GM18519 (cell line): ENCODE data around the gene GPANK1.
A peak's percentile ranks its signal among the peaks of the same experiment; 100 is the strongest.
"Not testable (repeated sequence)": the region's sequence is repeated elsewhere in the genome, so short reads cannot be mapped to it uniquely, and the experiment has no call there.

ENCODE experiments used
- ATAC-seq: cut with Tn5 transposase; IDR thresholded peaks from one replicate; pipeline ENCODE4 v1.9.1; 2021; ENCODE audit warnings: mild to moderate bottlenecking, moderate library complexity; ENCODE audit not compliant: unreplicated experiment, low FRiP score

Gene GPANK1

GRCh38 chr6:31664790-31665500, at the start of gene GPANK1:
GPANK1 (minus strand) TSS chr6:31664997; CDS start chr6:31664478, 519 bp downstream.
- peak; percentile 5 for ATAC-seq

DNA sequence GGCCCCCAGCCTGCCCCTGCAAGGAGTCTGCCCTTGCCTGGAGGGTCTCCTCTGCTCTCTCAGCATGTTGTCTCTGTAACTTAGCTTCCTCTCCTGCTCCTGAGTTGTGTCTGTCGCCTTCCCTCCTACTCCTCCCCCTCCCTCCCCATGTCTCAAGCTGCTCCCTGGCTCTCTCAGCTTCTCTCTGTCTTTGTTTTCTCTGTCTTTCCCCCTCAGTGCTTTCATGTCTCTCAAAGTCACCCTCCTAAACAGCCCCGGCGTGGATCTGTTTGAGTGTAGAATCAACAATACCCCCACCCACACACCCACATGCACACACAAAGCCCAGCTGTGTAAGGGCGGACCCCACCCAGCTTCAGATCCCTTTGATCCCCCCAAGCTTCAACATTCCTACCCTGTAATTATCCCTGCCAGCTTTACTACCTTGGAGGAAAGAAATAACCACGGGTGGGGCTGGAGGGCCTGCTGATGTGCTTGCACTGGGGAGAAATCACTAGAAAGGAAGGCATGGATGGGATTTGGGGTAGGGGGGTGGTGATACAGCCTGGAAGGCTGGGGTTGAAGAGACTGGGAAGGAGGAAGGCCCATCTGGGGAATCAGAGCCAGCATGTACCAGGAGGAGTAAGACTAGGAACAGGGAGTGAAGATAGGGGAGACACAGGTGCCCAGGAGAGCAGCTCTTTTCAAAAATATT, 49.3 kb upstream of the GPANK1 start:
- no peak for ATAC-seq

DNA sequence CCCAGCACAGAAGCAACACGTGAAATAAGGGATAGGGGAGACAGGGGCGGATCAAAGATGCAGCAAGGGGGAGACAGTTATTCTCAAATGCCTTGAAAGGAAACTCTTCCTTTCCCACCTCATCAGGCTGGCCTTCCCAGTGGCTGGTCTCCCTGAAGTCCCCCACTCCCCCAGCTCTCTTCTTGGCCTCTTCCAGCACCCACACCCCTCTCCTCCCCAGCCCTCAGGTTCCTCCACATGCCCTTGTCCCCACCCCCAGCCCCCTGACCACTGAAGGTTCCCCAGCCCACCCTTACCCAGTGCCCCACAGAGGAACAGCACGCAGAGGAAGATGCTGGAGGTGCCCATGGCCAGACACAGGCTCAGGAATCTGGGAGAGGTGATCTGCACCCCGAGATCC, 48.7 kb upstream of the GPANK1 start:
- ATAC-seq: no peak

DNA sequence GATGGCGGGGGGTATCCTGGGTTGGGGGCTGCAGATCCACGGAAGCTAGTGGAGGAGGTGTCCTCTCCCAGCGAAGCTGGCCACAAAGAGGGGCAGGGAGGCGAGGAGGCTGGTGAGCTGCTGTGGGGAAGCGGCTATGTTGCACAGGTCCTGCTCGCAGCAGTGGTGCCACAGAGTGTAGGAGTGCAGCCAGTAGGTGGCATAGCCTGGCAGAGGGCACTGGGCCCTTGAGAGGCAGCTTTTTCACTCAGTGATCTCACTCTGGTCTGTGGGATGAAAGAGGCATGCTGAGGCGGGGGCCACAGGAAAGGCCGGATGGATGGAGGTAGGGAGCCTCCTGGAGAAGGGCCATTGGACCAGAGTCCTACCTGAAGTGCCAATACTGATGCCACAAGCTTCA, 47.5 kb upstream of the GPANK1 start:
- ATAC-seq: no peak

- no peak for ATAC-seq
Measured at GRCh38 chr6:31711233-31711632, 46.4 kb upstream of the GPANK1 start.

GRCh38 chr6:31710523-31711219, 45.9 kb upstream of the GPANK1 start:
- no peak for ATAC-seq

DNA sequence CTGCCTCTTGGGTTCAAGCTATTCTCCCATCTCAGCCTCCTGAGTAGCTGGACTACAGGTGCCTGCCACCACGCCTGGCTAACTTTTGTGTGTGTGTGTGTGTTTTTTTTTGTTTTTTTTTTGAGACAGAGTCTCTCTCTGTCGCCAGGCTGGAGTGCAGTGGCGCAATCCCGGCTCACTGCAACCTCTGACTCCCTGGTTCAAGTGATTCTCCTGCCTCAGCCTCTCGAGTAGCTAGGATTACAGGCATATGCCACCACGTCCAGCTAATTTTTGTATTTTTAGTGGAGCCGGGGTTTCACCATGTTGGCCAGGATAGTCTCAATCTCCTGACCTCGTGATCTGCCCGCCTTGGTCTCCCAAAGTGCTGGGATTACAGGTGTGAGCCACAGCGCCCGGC, 44.4 kb upstream of the GPANK1 start:
- not testable (repeated sequence) for ATAC-seq

DNA sequence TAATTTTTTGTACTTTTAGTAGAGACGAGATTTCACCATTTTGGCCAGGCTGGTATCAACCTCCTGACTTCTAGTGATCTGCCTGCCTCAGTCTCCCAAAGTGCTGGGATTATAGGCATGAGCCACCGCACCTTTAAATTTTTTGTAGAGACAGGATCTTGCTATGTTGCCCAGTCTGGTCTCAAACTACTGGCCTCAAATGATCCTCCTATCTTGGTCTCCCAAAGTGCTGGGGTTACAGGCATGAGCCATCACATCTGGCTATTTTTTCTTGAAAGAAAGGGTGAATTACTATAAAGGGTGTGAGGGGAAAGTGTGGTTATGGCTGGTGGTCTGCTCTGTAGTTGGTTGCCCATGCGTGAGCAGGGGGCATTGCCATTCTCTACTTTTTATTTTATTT, 43.4 kb upstream of the GPANK1 start:
- no peak for ATAC-seq

GRCh38 chr6:31707701-31708100, 42.9 kb upstream of the GPANK1 start:
- no peak for ATAC-seq

DNA sequence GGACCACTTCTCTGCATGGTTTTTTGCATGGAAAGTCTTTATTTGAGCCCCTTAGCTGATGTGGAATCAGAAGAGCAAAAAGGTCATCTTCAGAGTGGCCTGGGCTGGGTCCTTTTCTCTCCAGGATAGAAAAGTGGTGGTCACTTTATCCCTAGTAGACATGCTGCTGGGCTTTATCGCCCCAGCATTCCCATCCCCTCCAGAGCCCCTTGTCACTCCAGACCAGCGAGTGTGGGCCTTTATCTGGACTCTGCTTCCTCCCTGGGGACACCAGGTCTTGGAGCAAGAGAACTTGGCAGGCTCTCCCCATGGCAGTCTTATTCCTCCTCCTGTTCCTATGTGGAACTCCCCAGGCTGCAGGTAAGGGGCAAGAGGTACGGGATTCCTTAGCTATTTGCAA, 41.8 kb upstream of the GPANK1 start, which contains the start of gene LY6G6F:
LY6G6F (plus strand) TSS at position 268 of the 400 bp plus-strand sequence; CDS start at position 309, 41 bp downstream.
- ATAC-seq: no peak

- ATAC-seq: no peak
Measured at GRCh38 chr6:31705931-31706330, 41.1 kb upstream of the GPANK1 start.

- ATAC-seq: peak; percentile 81
Measured at GRCh38 chr6:31702819-31703716, 38.3 kb upstream of the GPANK1 start, which contains the start of gene ABHD16A. ABHD16A (minus strand) TSS chr6:31703324; CDS start chr6:31703281, 43 bp downstream.

DNA sequence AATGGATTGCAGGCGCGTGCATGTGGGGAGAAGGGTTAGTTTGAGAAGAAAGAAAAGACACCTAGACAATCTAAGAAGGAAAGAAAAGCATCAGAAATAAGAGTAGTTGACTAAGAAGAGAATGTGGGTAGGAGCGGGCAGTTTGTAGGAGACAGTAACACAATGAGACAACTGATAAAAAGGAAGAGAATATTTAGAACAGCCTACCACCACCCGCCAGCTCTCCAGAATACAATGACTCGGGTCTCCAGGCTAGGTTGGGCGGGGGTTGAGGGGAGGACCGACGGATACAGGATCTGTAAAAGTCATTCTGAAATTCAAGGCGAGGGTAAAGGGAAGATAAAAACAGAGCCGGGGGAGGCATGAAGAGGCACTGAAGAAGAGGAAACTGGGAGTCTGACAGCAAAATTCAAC, 37.6 kb upstream of the GPANK1 start:
- ATAC-seq: no peak

DNA sequence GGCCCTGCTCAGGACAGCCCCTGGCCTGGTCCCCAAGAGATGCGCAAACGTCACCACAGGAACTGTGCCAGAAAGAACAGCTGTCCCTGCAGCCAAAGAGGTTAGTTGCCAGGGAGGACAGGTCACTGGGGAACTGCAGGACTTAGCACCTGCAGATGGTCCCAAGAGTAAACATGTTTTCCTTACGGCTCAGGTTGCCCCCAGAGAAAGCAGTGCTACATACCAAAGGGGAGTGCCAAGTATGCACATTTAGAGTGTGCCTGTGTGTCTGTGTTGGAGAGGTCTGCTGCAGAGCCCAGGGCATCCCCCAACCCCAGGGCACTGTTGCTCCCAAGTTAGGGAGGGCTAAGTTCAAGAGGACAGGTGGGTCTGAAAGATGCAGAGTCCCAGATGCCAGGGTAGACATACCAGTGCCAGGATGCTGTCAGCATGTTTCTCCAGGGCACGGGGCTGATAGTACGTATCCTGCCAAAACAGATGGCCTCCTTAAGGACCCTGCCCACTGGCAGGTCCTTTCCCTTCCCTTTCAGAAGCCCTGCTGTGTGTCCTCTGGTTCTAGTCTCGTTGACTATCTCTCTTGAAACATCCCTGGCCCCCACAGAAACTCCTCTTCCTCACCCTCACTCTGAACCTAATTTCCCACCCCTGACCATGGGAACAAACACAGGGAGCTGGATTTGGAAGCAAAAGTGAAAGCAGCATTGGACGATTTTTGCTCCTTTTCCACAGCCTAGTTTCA, 37.0 kb upstream of the GPANK1 start:
- no peak for ATAC-seq

- no peak for ATAC-seq
Measured at GRCh38 chr6:31700740-31701401, 36.1 kb upstream of the GPANK1 start.

DNA sequence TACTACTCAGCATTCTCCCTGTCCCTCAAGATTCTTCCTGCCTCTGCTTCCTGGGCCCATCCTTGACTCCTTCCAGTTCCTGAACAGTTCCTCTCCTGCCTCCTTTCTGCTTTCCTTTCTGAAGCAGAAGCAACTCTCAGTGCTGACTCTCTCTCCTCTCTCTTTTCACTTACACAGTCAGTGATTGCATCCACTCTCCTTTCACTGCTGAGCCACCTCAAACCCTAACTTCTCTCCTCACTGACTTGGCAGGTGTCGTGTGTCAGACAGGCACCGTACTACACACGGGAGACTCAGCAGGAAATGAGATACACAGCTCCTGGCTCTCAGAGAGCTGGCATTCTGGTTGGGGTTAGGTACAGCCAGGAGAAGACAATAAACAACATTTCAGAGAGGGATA, 32.8 kb upstream of the GPANK1 start:
- no peak for ATAC-seq

- no peak for ATAC-seq
Measured at GRCh38 chr6:31693535-31693934, 28.7 kb upstream of the GPANK1 start.

- ATAC-seq: no peak
Measured at GRCh38 chr6:31692886-31693285, 28.1 kb upstream of the GPANK1 start.

DNA sequence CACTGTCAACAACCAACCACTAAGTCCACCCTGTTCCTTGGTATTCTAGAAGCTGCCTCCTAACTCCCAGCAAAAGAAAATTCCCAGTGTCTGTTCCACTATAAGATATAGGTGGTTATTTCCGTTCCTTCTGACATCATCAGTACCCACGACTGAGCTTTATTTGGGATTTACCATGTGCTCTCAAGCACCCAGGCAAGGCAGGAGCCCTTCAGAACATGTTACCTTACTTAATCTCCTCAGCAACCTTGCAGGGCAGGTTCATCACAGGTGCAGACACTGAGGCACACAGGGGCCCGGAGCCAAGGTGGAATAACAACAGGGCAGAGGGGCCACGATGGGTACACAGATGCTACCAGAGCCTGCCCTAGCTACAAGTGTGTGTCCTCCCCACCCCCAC, 27.6 kb upstream of the GPANK1 start:
- ATAC-seq: no peak
